ENCODE results near the gene BAAT. TPM values are rescaled to one million over a fixed set of nuclear protein-coding genes. Genes with fewer than 3 reads are reported as not detected.

The BAAT gene
- total and polyA plus RNA-seq, 4 donors: 0.03 to 0.37 (median 0.21) TPM

DNA sequence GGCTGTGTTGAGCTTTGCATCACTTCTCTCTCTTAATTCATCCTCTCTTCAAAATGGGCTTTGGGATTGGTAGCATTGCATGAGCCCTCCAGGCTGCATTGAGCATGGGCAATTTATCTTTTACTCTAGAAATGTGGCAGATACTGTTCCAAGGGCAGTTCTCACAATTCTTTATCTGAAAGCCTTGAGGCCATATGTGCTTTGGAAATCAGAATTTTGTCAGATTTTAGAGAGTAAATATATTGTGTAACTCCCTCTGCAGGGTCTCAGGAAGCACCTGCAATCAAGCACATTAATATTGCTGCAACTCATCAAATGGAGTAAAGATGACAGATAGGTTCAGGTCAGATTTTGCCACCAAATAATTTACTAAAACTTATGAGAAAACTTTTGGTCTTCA, 33.2 kb upstream of the BAAT start:
- TF ChIP-seq CTCF (IDR thresholded peaks at IDR 0.05; ENCODE audit: control extremely low read depth, extremely low read depth): no peak
- Histone ChIP-seq H3K4me3 (no peak overlapping the region), H3K27me3 (ENCODE audit: control insufficient read depth in 3 of 3, insufficient read depth in 3 of 3, low read length in 2 of 3) (no peaks in the 10 kb centered on the region), H3K4me1 (ENCODE audit: control insufficient read depth in 5 of 5, insufficient read depth in 5 of 5, low read length in 5 of 5) (peaks cover 0 to 2% (median 0%) of the 10 kb centered on the region in 5 donors), H3K27ac (ENCODE audit: low read depth in 1 of 2, low read length in 1 of 2) (no peak overlapping the region), H3K9ac (ENCODE audit: insufficient read depth in 1 of 2, low read length in 2 of 2) (no peak overlapping the region), H3K36me3 (ENCODE audit: control insufficient read depth in 4 of 4, insufficient read depth in 4 of 4, low read length in 4 of 4) (peaks cover 0 to 9% (median 3%) of the 10 kb centered on the region in 4 donors), H3K9me3 (ENCODE audit: control insufficient read depth in 4 of 4, insufficient read depth in 3 of 4, low read length in 3 of 4) (peaks cover 0 to 13% (median 3%) of the 10 kb centered on the region in 4 donors)
- no peak for DNase-seq
- no peak for ATAC-seq (ENCODE audit: insufficient read depth, low FRiP score)

GRCh38 chr9:101417389-101417788, 32.6 kb upstream of the BAAT start:
- no peak for DNase-seq
- no peaks in the 10 kb centered on the region for H3K27me3 ChIP-seq (ENCODE audit: control insufficient read depth in 3 of 3, insufficient read depth in 3 of 3, low read length in 2 of 3)
- peaks cover 0 to 17% (median 3%) of the 10 kb centered on the region in 4 donors for H3K9me3 ChIP-seq (ENCODE audit: control insufficient read depth in 4 of 4, insufficient read depth in 3 of 4, low read length in 3 of 4)
- no peak for ATAC-seq (ENCODE audit: insufficient read depth, low FRiP score)
- no peak overlapping the region for H3K4me3 ChIP-seq
- H3K9ac ChIP-seq (ENCODE audit: insufficient read depth in 1 of 2, low read length in 2 of 2): no peak overlapping the region
- peaks cover 0 to 9% (median 5%) of the 10 kb centered on the region in 4 donors for H3K36me3 ChIP-seq (ENCODE audit: control insufficient read depth in 4 of 4, insufficient read depth in 4 of 4, low read length in 4 of 4)
- H3K4me1 ChIP-seq (ENCODE audit: control insufficient read depth in 5 of 5, insufficient read depth in 5 of 5, low read length in 5 of 5): peaks cover 0 to 2% (median 0%) of the 10 kb centered on the region in 5 donors
- H3K27ac ChIP-seq (ENCODE audit: low read depth in 1 of 2, low read length in 1 of 2): no peak overlapping the region
- no peak for TF ChIP-seq CTCF (IDR thresholded peaks at IDR 0.05; ENCODE audit: control extremely low read depth, extremely low read depth)

DNA sequence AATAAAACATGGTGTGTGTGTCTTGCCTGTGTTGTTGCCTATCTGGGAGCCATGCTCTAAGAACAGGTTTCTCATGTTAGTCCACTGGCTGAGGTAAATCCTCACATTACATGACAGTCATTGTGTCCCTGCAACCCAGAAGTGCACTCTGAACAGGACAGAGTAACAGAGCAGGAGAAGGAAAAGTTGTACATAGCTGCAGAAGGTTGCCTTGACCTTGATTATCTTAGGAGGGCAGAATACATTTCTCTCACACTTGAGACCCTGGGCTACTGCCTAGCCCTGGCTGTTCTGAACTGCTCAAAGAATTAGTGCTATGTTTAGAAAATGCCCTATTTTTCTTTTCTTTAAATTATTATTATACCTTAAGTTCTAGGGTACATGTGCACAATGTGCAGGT, 30.8 kb upstream of the BAAT start:
- H3K4me1 ChIP-seq (ENCODE audit: control insufficient read depth in 5 of 5, insufficient read depth in 5 of 5, low read length in 5 of 5): peaks cover 0 to 2% (median 0%) of the 10 kb centered on the region in 5 donors
- no peaks in the 10 kb centered on the region for H3K27me3 ChIP-seq (ENCODE audit: control insufficient read depth in 3 of 3, insufficient read depth in 3 of 3, low read length in 2 of 3)
- H3K27ac ChIP-seq (ENCODE audit: low read depth in 1 of 2, low read length in 1 of 2): no peak overlapping the region
- H3K9ac ChIP-seq (ENCODE audit: insufficient read depth in 1 of 2, low read length in 2 of 2): no peak overlapping the region
- TF ChIP-seq CTCF (IDR thresholded peaks at IDR 0.05; ENCODE audit: control extremely low read depth, extremely low read depth): no peak
- H3K36me3 ChIP-seq (ENCODE audit: control insufficient read depth in 4 of 4, insufficient read depth in 4 of 4, low read length in 4 of 4): peaks cover 0 to 9% (median 5%) of the 10 kb centered on the region in 4 donors
- ATAC-seq (ENCODE audit: insufficient read depth, low FRiP score): no peak
- no peak for DNase-seq
- peaks cover 0 to 26% (median 6%) of the 10 kb centered on the region in 4 donors for H3K9me3 ChIP-seq (ENCODE audit: control insufficient read depth in 4 of 4, insufficient read depth in 3 of 4, low read length in 3 of 4)
- H3K4me3 ChIP-seq: no peak overlapping the region

GRCh38 chr9:101414839-101415238, 30.0 kb upstream of the BAAT start:
- Histone ChIP-seq H3K4me3 (no peak overlapping the region), H3K4me1 (ENCODE audit: control insufficient read depth in 5 of 5, insufficient read depth in 5 of 5, low read length in 5 of 5) (no peaks in the 10 kb centered on the region), H3K36me3 (ENCODE audit: control insufficient read depth in 4 of 4, insufficient read depth in 4 of 4, low read length in 4 of 4) (peaks cover 0 to 14% (median 7%) of the 10 kb centered on the region in 4 donors), H3K9me3 (ENCODE audit: control insufficient read depth in 4 of 4, insufficient read depth in 3 of 4, low read length in 3 of 4) (peaks cover 4 to 33% (median 8%) of the 10 kb centered on the region in 4 donors), H3K27me3 (ENCODE audit: control insufficient read depth in 3 of 3, insufficient read depth in 3 of 3, low read length in 2 of 3) (no peaks in the 10 kb centered on the region), H3K9ac (ENCODE audit: insufficient read depth in 1 of 2, low read length in 2 of 2) (no peak overlapping the region), H3K27ac (ENCODE audit: low read depth in 1 of 2, low read length in 1 of 2) (no peak overlapping the region)
- no peak for TF ChIP-seq CTCF (IDR thresholded peaks at IDR 0.05; ENCODE audit: control extremely low read depth, extremely low read depth)
- DNase-seq (no peak), ATAC-seq (ENCODE audit: insufficient read depth, low FRiP score) (no peak)

All from lung (tissue), 12 donors.